Cardiac muscle cell (in vitro differentiated cells and primary cell): ENCODE data around the gene RNGTT. TPM values are rescaled to one million over a fixed set of nuclear protein-coding genes. Genes with fewer than 3 reads are reported as not detected.

Experiments
- DNase-seq, 2 donors: peaks; one replicate each; pipeline versions ENCODE4 v3.0.0 to v3.0.0-alpha.2; 2010 to 2017; ENCODE audit warnings: low read depth in 1 of 2, low spot score in 1 of 2
- H3K27ac ChIP-seq: fragments of 200-600 bp; sonication (generic); 2 replicates; pipeline ENCODE4 v1.5.1; 2016
- H3K27me3 ChIP-seq: fragments of 200-600 bp; sonication (generic); 2 replicates; pipeline ENCODE4 v1.6.0; 2016; ENCODE audit warnings: control low read depth
- H3K36me3 ChIP-seq: fragments of 200-600 bp; sonication (generic); 2 replicates; pipeline ENCODE4 v1.5.1; 2016; ENCODE audit warnings: control low read depth
- H3K4me1 ChIP-seq: fragments of 200-600 bp; sonication (generic); 2 replicates; pipeline ENCODE4 v1.8.1; 2017; ENCODE audit warnings: low read depth, mild to moderate bottlenecking, mixed run types
- H3K4me3 ChIP-seq: fragments of 200-600 bp; sonication (generic); 2 replicates; pipeline ENCODE4 v1.5.1; 2016; ENCODE audit warnings: mild to moderate bottlenecking
- H3K9me3 ChIP-seq: fragments of 200-600 bp; sonication (generic); 2 replicates; pipeline ENCODE4 v1.5.1; 2017; ENCODE audit warnings: low read depth, mild to moderate bottlenecking, control low read depth
- CTCF ChIP-seq: IDR thresholded peaks from 2 replicates; pipeline ENCODE4 v1.5.1; 2012; ENCODE audit warnings: low read depth, mild to moderate bottlenecking, low read length
- polyA plus RNA-seq: library from polyadenylated mRNA; unstranded; fragments of >200 nt; fragmentation: Nextera tagmentation; extraction: Ambion mirVana; gene quantifications from 2 replicates; pipeline ENCODE4 v1.2.1, GENCODE V29; 2016
- total RNA-seq: library from RNA; depleted of rRNA; stranded (reverse); fragments of >200 nt; gene quantifications from 2 replicates; pipeline ENCODE4 v1.2.3, GENCODE V29; 2016

RNGTT gene
- total and polyA plus RNA-seq, 2 experiments from 2014 or later: 10.9 to 12.5 TPM

DNA sequence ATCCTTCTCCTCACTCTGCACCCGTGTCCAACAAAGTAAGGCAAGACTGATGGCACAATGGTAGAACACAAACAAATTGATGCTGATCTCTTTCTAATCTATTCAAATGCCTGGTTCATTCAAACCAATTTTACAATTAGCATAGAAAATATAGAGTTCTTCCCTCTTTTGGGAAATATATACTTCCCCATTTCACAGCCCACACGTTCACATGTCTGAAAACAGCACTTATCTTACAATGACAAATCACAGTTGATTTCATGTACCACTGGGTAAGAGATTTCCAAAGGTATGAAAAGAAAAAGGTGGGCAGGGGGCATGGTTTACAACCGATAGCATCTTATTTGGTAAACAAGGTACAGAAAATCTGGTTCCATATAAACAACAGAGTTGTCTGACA is 137.6 kb downstream of the RNGTT start:
- Histone ChIP-seq H3K27me3 (no peaks in the 10 kb centered on the region), H3K4me1 (no peaks in the 10 kb centered on the region), H3K27ac (no peak overlapping the region), H3K36me3 (no peaks in the 10 kb centered on the region), H3K4me3 (no peak overlapping the region), H3K9me3 (no peaks in the 10 kb centered on the region)
- no peak for DNase-seq
- no peak for TF ChIP-seq CTCF

DNA sequence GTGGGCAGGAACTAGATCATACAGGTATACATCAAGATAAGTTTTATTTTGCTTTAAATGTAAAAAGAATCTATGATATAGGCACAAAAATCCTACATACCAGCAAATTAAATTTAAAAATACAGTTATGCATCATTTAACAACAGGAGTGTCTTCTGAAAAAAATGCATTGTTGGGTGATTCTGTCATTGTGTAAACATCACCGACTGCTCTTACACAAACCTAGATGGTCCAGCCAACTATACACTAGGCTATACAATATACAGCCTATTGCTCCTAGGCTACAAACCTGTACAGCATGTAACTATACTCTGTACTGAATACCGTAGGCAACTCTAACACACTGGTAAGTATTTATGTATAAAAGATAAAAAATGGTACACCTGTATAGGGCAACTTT is 139.4 kb downstream of the RNGTT start:
- Histone ChIP-seq H3K27me3 (no peaks in the 10 kb centered on the region), H3K4me1 (no peaks in the 10 kb centered on the region), H3K4me3 (no peak overlapping the region), H3K9me3 (no peaks in the 10 kb centered on the region), H3K27ac (no peak overlapping the region), H3K36me3 (no peaks in the 10 kb centered on the region)
- TF ChIP-seq CTCF: no peak
- no peak for DNase-seq

DNA sequence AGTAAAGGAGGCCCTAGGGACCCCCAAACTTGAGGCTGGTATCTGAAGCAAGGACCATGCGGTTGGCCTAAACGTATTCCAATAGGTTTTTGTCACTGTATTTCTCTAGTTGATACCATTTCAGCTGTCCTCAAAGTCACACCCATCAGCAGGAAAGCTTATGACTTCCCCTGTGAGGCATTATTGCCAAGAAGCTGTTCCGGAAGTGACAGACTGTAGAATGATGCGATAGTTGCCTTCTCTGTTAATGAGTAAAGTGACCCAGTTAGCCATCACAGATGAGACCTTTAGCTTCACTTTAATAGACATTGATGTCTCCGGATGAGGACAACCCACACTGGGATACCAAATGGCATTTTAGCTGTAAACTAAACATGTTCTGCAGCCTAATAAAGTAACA is 147.9 kb downstream of the RNGTT start:
- no peak overlapping the region for H3K27ac ChIP-seq
- DNase-seq: no peak
- no peak overlapping the region for H3K4me3 ChIP-seq
- no peaks in the 10 kb centered on the region for H3K9me3 ChIP-seq
- TF ChIP-seq CTCF: no peak
- no peaks in the 10 kb centered on the region for H3K4me1 ChIP-seq
- no peaks in the 10 kb centered on the region for H3K27me3 ChIP-seq
- H3K36me3 ChIP-seq: no peaks in the 10 kb centered on the region

GRCh38 chr6:88814909-88815308 is 148.5 kb downstream of the RNGTT start:
- no peak for TF ChIP-seq CTCF
- DNase-seq: no peak
- H3K27me3 ChIP-seq: no peaks in the 10 kb centered on the region
- H3K4me3 ChIP-seq: no peak overlapping the region
- H3K27ac ChIP-seq: no peak overlapping the region
- no peaks in the 10 kb centered on the region for H3K36me3 ChIP-seq
- no peaks in the 10 kb centered on the region for H3K9me3 ChIP-seq
- H3K4me1 ChIP-seq: no peaks in the 10 kb centered on the region

DNA sequence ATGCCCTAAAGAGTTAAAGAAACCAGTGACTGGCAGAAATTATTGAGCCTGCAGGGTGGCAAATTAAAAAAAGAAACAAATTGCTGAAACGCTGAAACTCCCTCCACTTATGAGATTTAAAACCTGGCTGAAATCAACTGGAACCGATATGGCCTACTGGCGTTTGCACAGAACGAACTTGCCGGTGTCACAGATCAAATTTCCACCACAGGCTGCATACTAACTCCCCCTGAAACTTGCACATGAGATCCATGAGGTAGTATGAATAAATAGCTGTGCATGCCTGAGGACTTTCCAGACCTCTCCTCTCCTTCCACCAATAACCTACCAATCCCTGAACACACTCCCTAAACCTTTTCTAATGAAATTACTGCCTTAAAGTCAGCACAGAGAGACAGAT is 150.4 kb downstream of the RNGTT start:
- Histone ChIP-seq H3K36me3 (no peaks in the 10 kb centered on the region), H3K4me3 (no peak overlapping the region), H3K4me1 (no peaks in the 10 kb centered on the region), H3K27ac (no peak overlapping the region), H3K9me3 (no peaks in the 10 kb centered on the region), H3K27me3 (no peaks in the 10 kb centered on the region)
- no peak for TF ChIP-seq CTCF
- DNase-seq: no peak

DNA sequence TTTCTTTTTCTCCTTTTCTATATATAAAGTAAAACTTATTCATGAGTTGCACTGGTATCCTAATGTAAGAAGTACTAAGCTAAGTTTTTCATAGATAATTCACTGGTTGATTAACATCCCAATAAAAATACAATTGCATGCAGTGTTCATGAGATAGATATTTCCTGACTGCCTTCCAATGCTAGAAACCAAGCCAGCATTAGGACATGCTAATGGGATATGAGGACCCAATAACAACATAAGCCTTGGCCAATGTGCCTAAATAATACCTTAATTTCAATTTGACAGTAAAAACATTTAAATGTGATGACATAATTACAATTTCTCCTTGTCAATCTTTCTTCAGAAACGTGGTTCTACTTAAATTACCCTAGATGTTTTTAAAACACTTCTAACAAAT is 152.7 kb downstream of the RNGTT start:
- Histone ChIP-seq H3K27ac (no peak overlapping the region), H3K4me3 (no peak overlapping the region), H3K4me1 (no peaks in the 10 kb centered on the region), H3K36me3 (no peaks in the 10 kb centered on the region), H3K9me3 (no peaks in the 10 kb centered on the region), H3K27me3 (no peaks in the 10 kb centered on the region)
- no peak for TF ChIP-seq CTCF
- DNase-seq: no peak
